Sigmoid colon (tissue), 7 donors: ENCODE measurements around the gene CACNG4. TPM values are rescaled to one million over a fixed set of nuclear protein-coding genes. Genes with fewer than 3 reads are reported as not detected.

ENCODE experiments used
- DNase-seq: peaks from one replicate; pipeline ENCODE4 v3.0.0-alpha.2; 2019
- H3K27ac ChIP-seq, 4 donors: fragments of 200-600 bp; sonication (generic); one replicate each; pipeline ENCODE4 v1.5.1; 2016 to 2019; ENCODE audit warnings: mild to moderate bottlenecking in 1 of 4
- H3K27me3 ChIP-seq, 3 donors: fragments of 200-600 bp; sonication (generic); one replicate each; pipeline ENCODE4 v1.5.1; 2019; ENCODE audit warnings: mild to moderate bottlenecking in 1 of 3
- H3K36me3 ChIP-seq, 4 donors: fragments of 200-600 bp; sonication (generic); one replicate each; pipeline ENCODE4 v1.5.1; 2016 to 2019
- H3K4me1 ChIP-seq, 4 donors: fragments of 200-600 bp; sonication (generic); one replicate each; pipeline ENCODE4 v1.5.1; 2017 to 2019
- H3K4me3 ChIP-seq, 4 donors: fragments of 200-600 bp; sonication (generic); one replicate each; pipeline ENCODE4 v1.5.1; 2017 to 2019; ENCODE audit warnings: mild to moderate bottlenecking in 2 of 4, moderate library complexity in 1 of 4
- H3K9me3 ChIP-seq, 4 donors: fragments of 200-600 bp in 3 of 4; sonication (generic) in 3 of 4; one replicate each; pipeline versions ENCODE4 v1.5.1 to v1.6.1; 2013 to 2019
- EP300 ChIP-seq, 4 donors: sonication (generic); formaldehyde crosslinking; IDR thresholded peaks; one replicate each; pipeline ENCODE4 v1.6.1; 2017; ENCODE audit warnings: antibody characterized with exemption in 4 of 4
- POLR2A ChIP-seq, 2 donors: fragments of 450-650 bp; IDR thresholded peaks; one replicate each; pipeline ENCODE4 v1.6.1; 2016; ENCODE audit warnings: antibody characterized with exemption in 2 of 2, mild to moderate bottlenecking in 2 of 2, moderate library complexity in 2 of 2
- POLR2AphosphoS5 ChIP-seq, 4 donors: sonication (generic); formaldehyde crosslinking; IDR thresholded peaks; one replicate each; pipeline ENCODE4 v1.6.1; 2017; ENCODE audit warnings: antibody characterized with exemption in 4 of 4
- WGBS, 2 donors: extraction: QIAGEN DNeasy Blood & Tissue Kit; methylation state at CpG; one replicate each; pipeline ENCODE4 v1.1.7; 2013; 5-methylcytosine and 5-hydroxymethylcytosine counted together
- intact Hi-C: fragments of 100-400 bp; cut with DNase I; formaldehyde crosslinking; loops from one replicate; pipeline ENCODE4 v1.15.1; 2023
- polyA plus RNA-seq, 3 donors: library from polyadenylated mRNA; stranded (reverse); fragments of 200-250 nt; gene quantifications; one replicate each; pipeline ENCODE4 v1.2.3, GENCODE V29; 2013
- total RNA-seq, 4 donors: library from RNA; depleted of rRNA; stranded (reverse); fragments of >200 nt; gene quantifications; one replicate each; pipeline ENCODE4 v1.1.0, GENCODE V29; 2016
- TF ChIP-seq, protein P1 (sequence below), 4 experiments: fragments of 450-650 bp in 3 of 4; fragments of 200-600 bp in 1 of 4; IDR thresholded peaks; one replicate each; pipeline ENCODE4 v1.5.1; 2016 to 2019; ENCODE audit warnings: antibody characterized with exemption in 4 of 4, mild to moderate bottlenecking in 3 of 4, moderate library complexity in 2 of 4
- donor health status: healthy with polysubstance abuse.
- donor health status: Bipolar disorder and iron deficiency.
- donor health status: healthy.

The CACNG4 gene
- total and polyA plus RNA-seq, 7 donors: under 0.01 to 0.83 (median 0.29) TPM; not detected in 1

- Histone ChIP-seq H3K27me3 (no peaks in the 10 kb centered on the region), H3K4me1 (peaks cover 0 to 8% (median 3%) of the 10 kb centered on the region in 4 donors), H3K27ac (no peak overlapping the region), H3K4me3 (no peak overlapping the region), H3K36me3 (no peaks in the 10 kb centered on the region), H3K9me3 (no peaks in the 10 kb centered on the region)
- 74 to 84% methylated on average over 14 of the region's 14 CpGs for WGBS, 2 donors
- intact Hi-C loops: no loop called here
- DNase-seq: no peak
- no peak for TF ChIP-seq POLR2A (IDR thresholded peaks at IDR 0.05)
- no peak for TF ChIP-seq EP300 (IDR thresholded peaks at IDR 0.05)
- TF ChIP-seq POLR2AphosphoS5 (IDR thresholded peaks at IDR 0.05): no peak
- TF ChIP-seq, protein P1, sequence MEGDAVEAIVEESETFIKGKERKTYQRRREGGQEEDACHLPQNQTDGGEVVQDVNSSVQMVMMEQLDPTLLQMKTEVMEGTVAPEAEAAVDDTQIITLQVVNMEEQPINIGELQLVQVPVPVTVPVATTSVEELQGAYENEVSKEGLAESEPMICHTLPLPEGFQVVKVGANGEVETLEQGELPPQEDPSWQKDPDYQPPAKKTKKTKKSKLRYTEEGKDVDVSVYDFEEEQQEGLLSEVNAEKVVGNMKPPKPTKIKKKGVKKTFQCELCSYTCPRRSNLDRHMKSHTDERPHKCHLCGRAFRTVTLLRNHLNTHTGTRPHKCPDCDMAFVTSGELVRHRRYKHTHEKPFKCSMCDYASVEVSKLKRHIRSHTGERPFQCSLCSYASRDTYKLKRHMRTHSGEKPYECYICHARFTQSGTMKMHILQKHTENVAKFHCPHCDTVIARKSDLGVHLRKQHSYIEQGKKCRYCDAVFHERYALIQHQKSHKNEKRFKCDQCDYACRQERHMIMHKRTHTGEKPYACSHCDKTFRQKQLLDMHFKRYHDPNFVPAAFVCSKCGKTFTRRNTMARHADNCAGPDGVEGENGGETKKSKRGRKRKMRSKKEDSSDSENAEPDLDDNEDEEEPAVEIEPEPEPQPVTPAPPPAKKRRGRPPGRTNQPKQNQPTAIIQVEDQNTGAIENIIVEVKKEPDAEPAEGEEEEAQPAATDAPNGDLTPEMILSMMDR (IDR thresholded peaks at IDR 0.05): no peak
Measured at GRCh38 chr17:66981983-66982508, 17.5 kb downstream of the CACNG4 start.

GRCh38 chr17:66983414-66984021, 19.0 kb downstream of the CACNG4 start:
- Histone ChIP-seq H3K27me3 (no peaks in the 10 kb centered on the region), H3K36me3 (no peaks in the 10 kb centered on the region), H3K9me3 (no peaks in the 10 kb centered on the region), H3K27ac (no peak overlapping the region), H3K4me3 (no peak overlapping the region), H3K4me1 (peaks cover 0 to 3% (median under 1%) of the 10 kb centered on the region in 4 donors)
- intact Hi-C loops: no loop called here
- TF ChIP-seq POLR2AphosphoS5 (IDR thresholded peaks at IDR 0.05) (no peak), EP300 (IDR thresholded peaks at IDR 0.05) (no peak), POLR2A (IDR thresholded peaks at IDR 0.05) (no peak)
- TF ChIP-seq, protein P1 (IDR thresholded peaks at IDR 0.05): no peak
- no peak for DNase-seq
- WGBS, 2 donors: 43 to 61% methylated on average over 14 of the region's 14 CpGs

GRCh38 chr17:66984730-66985129, 20.2 kb downstream of the CACNG4 start:
- no peak for TF ChIP-seq POLR2AphosphoS5 (IDR thresholded peaks at IDR 0.05)
- TF ChIP-seq, protein P1 (IDR thresholded peaks at IDR 0.05): no peak
- TF ChIP-seq EP300 (IDR thresholded peaks at IDR 0.05): no peak
- no peak for TF ChIP-seq POLR2A (IDR thresholded peaks at IDR 0.05)
- H3K27ac ChIP-seq: no peak overlapping the region
- DNase-seq: no peak
- intact Hi-C loops: no loop called here
- no peak overlapping the region for H3K4me3 ChIP-seq
- 71 to 86% methylated on average over 7 of the region's 7 CpGs for WGBS, 2 donors
- H3K9me3 ChIP-seq: no peaks in the 10 kb centered on the region
- no peaks in the 10 kb centered on the region for H3K27me3 ChIP-seq
- H3K4me1 ChIP-seq: no peaks in the 10 kb centered on the region
- no peaks in the 10 kb centered on the region for H3K36me3 ChIP-seq

GRCh38 chr17:66985338-66986237, 21.1 kb downstream of the CACNG4 start:
- 66 to 72% methylated on average over 12 of the region's 12 CpGs for WGBS, 2 donors
- Histone ChIP-seq H3K4me3 (no peak overlapping the region), H3K9me3 (no peaks in the 10 kb centered on the region), H3K27ac (no peak overlapping the region), H3K27me3 (no peaks in the 10 kb centered on the region), H3K36me3 (no peaks in the 10 kb centered on the region), H3K4me1 (no peaks in the 10 kb centered on the region)
- DNase-seq: no peak
- TF ChIP-seq EP300 (IDR thresholded peaks at IDR 0.05) (no peak), POLR2AphosphoS5 (IDR thresholded peaks at IDR 0.05) (no peak), POLR2A (IDR thresholded peaks at IDR 0.05) (no peak)
- TF ChIP-seq, protein P1 (IDR thresholded peaks at IDR 0.05): no peak
- intact Hi-C loops: no loop called here
